Aorta (tissue), 5 donors: Measurements from ENCODE around the gene SOX9. TPM values are rescaled to one million over a fixed set of nuclear protein-coding genes. Genes with fewer than 3 reads are reported as not detected.

ENCODE experiments used
- ATAC-seq: fragments of 200-7000 bp; cut with Tn5 transposase; one replicate; pipeline ENCODE4 v1.9.1; 2022; ENCODE audit warnings: moderate library complexity; ENCODE audit not compliant: low FRiP score
- DNase-seq, 2 donors: peaks; one replicate each; pipeline ENCODE4 v3.0.0-alpha.2; 2020
- H3K27ac ChIP-seq, 2 donors: one replicate each; pipeline ENCODE4 v1.5.1; 2013; ENCODE audit warnings: low read length in 2 of 2, mild to moderate bottlenecking in 2 of 2, moderate library complexity in 2 of 2, control low read depth in 1 of 2, inconsistent platforms in 1 of 2, low read depth in 1 of 2
- H3K27me3 ChIP-seq, 2 donors: one replicate each; pipeline ENCODE4 v1.6.1; 2013; ENCODE audit warnings: control low read depth in 1 of 2, low read length in 1 of 2, mild to moderate bottlenecking in 1 of 2, moderate library complexity in 1 of 2; ENCODE audit not compliant: insufficient read depth in 2 of 2, control insufficient read depth in 1 of 2
- H3K36me3 ChIP-seq, 2 donors: one replicate each; pipeline ENCODE4 v1.6.1; 2013; ENCODE audit warnings: control low read depth in 1 of 2, low read length in 1 of 2, mild to moderate bottlenecking in 1 of 2; ENCODE audit not compliant: insufficient read depth in 2 of 2, control insufficient read depth in 1 of 2
- H3K4me1 ChIP-seq, 2 donors: one replicate each; pipeline ENCODE4 v1.6.1; 2013; ENCODE audit warnings: low read length in 2 of 2, control low read depth in 1 of 2, mild to moderate bottlenecking in 1 of 2, moderate library complexity in 1 of 2; ENCODE audit not compliant: insufficient read depth in 2 of 2, control insufficient read depth in 1 of 2
- H3K4me3 ChIP-seq, 2 donors: one replicate each; pipeline ENCODE4 v1.5.1; 2013; ENCODE audit warnings: low read length in 2 of 2, control low read depth in 1 of 2, mild to moderate bottlenecking in 1 of 2
- H3K9me3 ChIP-seq: one replicate; pipeline ENCODE4 v1.6.1; 2013; ENCODE audit warnings: mild to moderate bottlenecking, low read length; ENCODE audit not compliant: control insufficient read depth
- WGBS, 2 donors: extraction: QIAGEN DNeasy Blood & Tissue Kit; methylation state at CpG; one replicate each; pipeline ENCODE4 v1.1.7; 2013; 5-methylcytosine and 5-hydroxymethylcytosine counted together
- intact Hi-C, 2 donors: fragments of 100-400 bp; cut with DNase I; formaldehyde crosslinking; loops; one replicate each; pipeline versions ENCODE4 v1.14.2 to v1.15.0; 2022
- polyA plus RNA-seq, 2 donors: library from polyadenylated mRNA; stranded (reverse); fragments of 200-250 nt; gene quantifications; one replicate each; pipeline ENCODE4 v1.2.3, GENCODE V29; 2013
- total RNA-seq, 2 donors: library from RNA; stranded (reverse); fragmentation: NEBNext Ultra II Directional; extraction: Animal tissue kit (Norgen Biotek cat#: 25700); gene quantifications; one replicate each; pipeline ENCODE4 v1.2.1, GENCODE V29; 2021
- donor health status: healthy with polysubstance abuse.
- donor health status: Bipolar disorder and iron deficiency.
- donor health status: DM: no; HTN: no; CAD: no.
- donor health status: DM: no; HTN: no; CAD: no.
- donor health status: DM: yes; HTN: yes; CAD: no.

The SOX9 gene
- total and polyA plus RNA-seq, 4 donors: 1.5 to 4.7 (median 3.5) TPM

DNA sequence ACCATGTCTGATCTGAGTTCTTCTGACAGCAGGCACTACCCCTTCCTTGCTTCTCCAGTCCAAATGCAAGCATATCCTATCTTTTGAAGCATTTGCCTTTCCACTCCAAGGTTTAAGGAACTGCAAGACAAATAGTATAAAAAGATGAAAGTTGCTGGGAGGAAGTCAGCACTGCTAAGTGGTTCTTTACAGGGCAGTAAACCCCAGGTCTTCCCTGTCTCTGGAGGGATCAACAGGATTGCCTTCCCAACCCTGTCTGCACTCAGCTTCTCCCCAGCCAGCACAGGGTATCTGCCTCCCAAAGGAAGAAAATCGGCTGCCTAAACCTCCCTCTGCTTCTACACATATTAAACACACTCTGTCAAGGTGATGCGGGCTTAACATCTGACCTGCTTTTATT is 46.8 kb downstream of the SOX9 start:
- Histone ChIP-seq H3K36me3 (no peaks in the 10 kb centered on the region), H3K4me3 (no peak overlapping the region), H3K27me3 (peaks cover 0 to 4% of the 10 kb centered on the region in 2 donors), H3K4me1 (no peaks in the 10 kb centered on the region), H3K27ac (no peak overlapping the region), H3K9me3 (no peaks in the 10 kb centered on the region)
- intact Hi-C loops: no loop called here
- WGBS, 2 donors: 70 to 85% methylated on average over 2 of the region's 2 CpGs
- no peak for ATAC-seq
- no peak for DNase-seq

DNA sequence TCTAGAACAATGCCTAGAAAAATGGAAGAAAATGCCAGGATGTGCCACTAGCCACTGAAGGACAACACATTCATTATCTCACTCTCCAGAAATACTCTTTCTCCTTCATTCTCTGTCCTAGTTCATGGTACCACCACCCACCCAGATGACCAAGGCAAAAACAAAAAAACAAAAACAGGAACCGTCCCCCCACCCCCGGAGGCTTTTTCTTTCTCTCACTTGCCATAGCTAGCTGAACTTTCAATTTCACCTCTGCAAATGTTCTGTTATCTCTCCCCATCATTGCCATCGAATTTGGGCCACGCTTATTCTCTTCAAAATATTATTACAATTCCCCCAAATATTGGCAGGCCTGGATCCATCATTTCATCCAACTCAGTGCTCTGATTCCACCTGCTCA is 49.0 kb downstream of the SOX9 start:
- intact Hi-C loops: no loop called here
- DNase-seq (no peak), ATAC-seq (no peak)
- WGBS, 2 donors: 80 to 87% methylated on average over 4 of the region's 4 CpGs
- no peaks in the 10 kb centered on the region for H3K36me3 ChIP-seq
- H3K4me1 ChIP-seq: no peaks in the 10 kb centered on the region
- H3K27ac ChIP-seq: no peak overlapping the region
- H3K9me3 ChIP-seq: no peaks in the 10 kb centered on the region
- peaks cover 0 to 4% of the 10 kb centered on the region in 2 donors for H3K27me3 ChIP-seq
- H3K4me3 ChIP-seq: no peak overlapping the region

DNA sequence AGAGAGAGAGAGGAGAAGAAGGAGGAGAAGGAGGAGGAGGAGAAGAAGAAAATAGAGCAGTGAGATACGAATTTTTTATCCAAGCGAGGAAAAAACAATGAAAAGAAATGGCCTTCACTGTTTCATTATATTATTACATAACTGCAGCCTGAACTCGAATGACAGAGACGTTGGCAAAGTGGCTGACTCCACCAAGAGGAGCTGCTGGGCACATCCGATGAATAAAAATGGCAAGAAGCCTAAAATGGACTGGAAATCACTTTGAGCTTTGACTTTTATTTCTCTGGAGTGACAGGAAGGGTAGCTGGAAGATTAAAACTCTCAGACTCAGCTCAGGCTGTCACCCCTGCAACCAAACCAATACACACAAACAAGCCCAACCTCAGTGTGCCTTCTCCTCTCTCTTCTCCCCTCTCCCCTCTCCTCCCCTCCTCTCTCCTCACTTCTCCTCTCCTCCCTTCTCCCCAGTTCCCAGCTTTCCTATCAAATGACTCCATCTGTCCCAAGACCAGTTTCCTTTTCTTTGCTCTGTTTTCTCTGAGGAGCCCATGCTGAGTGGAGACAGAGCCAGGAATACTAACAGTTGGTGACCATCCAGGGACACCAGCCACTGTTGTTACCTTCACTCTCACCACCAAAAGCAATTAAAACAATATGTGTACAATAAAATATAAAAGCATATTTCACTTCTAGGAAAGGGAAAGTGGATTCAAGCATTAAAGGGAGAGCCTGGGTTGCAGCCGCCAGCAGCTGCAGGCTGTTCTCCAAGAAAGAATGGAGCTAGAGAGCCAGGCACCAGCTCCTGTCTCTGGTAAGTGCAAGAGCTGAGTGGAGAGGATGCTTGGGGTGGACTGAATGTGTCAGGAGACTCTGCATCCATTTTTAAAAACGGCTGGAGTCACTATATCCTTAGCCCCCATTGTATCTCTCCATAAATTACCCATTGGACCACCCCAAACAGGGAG is 51.2 kb downstream of the SOX9 start:
- WGBS, 2 donors: 28% methylated on average over 7 of the region's 7 CpGs
- H3K9me3 ChIP-seq: peaks cover 3% of the 10 kb centered on the region
- DNase-seq (no peak), ATAC-seq (no peak)
- H3K4me3 ChIP-seq: no peak overlapping the region
- no peak overlapping the region for H3K27ac ChIP-seq
- no peaks in the 10 kb centered on the region for H3K36me3 ChIP-seq
- H3K27me3 ChIP-seq: peaks cover 0 to 2% of the 10 kb centered on the region in 2 donors
- intact Hi-C loops: no loop called here
- no peaks in the 10 kb centered on the region for H3K4me1 ChIP-seq

DNA sequence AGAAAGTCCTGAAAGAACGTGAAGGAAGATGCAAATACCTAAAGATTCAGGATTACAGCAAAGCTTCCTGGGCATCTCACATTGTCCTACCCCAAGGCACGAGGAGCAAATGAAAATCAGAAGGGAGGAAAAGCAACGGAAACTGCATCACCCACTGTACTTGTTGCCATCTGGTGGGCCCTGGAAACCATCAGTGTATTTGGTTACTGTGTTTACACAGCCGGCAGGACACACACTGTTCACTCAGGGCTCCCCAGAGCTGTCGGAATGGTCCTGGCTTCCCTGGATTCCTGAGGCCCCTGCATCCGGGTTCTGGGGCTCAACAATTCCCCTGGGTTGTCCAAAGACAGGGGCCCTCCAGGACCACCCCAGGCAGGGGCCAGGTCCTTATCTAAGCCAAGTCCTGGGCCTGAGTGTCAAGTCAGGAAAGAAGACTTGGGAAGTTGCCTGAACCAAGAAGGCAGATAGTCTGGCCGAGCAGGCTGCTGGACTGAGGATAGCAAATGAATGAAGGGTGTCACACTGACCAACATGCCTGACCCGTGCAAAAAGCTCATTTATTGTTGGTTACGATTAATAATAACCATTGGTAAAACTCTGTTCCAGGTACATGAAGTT is 52.8 kb downstream of the SOX9 start:
- Histone ChIP-seq H3K4me3 (no peak overlapping the region), H3K27ac (no peak overlapping the region), H3K36me3 (no peaks in the 10 kb centered on the region), H3K27me3 (no peaks in the 10 kb centered on the region), H3K4me1 (no peaks in the 10 kb centered on the region), H3K9me3 (peaks cover 3% of the 10 kb centered on the region)
- intact Hi-C loops: no loop called here
- WGBS, 2 donors: 54 to 67% methylated on average over 9 of the region's 9 CpGs
- DNase-seq (no peak), ATAC-seq (no peak)

DNA sequence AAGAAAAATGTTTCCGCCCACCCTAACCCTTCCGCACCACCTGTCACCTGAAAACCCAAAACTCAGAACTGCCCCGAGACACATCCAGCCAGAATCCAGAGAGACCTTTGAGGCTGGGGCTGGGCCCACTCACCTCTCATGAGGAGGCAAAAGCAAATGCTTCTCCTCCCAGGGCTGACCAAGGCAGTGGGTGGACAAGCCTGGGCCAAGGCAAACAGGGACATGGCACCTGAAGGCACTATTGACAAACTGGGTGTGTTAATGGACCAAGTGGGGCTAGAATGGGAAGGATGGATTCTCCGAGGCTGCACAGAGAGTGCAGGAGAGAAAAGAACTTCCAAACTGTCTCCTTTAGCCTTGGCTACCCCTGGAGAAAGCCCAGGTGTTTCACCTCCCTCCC is 54.4 kb downstream of the SOX9 start:
- Histone ChIP-seq H3K4me1 (no peaks in the 10 kb centered on the region), H3K27me3 (no peaks in the 10 kb centered on the region), H3K36me3 (no peaks in the 10 kb centered on the region), H3K9me3 (peaks cover 3% of the 10 kb centered on the region), H3K27ac (no peak overlapping the region), H3K4me3 (no peak overlapping the region)
- intact Hi-C loops: no loop called here
- DNase-seq (no peak), ATAC-seq (no peak)
- WGBS, 2 donors: 93 to 96% methylated on average over 4 of the region's 4 CpGs
